H1 (cell line): ENCODE data around the gene SLN. TPM values are rescaled to one million over a fixed set of nuclear protein-coding genes. Genes with fewer than 3 reads are reported as not detected.

Experiments
- CTCF ChIA-PET: fragments of 300-600 bp; sonication (Branson Sonifier 250); formaldehyde crosslinking; loops from one replicate; lab custom pipeline; 2021; ENCODE audit not compliant: partially characterized antibody; lab: Charles Lee
- POLR2A ChIA-PET: fragments of 300-600 bp; sonication (Branson Sonifier 250); formaldehyde crosslinking; loops from one replicate; lab custom pipeline; 2021; ENCODE audit warnings: inconsistent platforms; ENCODE audit not compliant: partially characterized antibody; lab: Charles Lee
- DNase-seq, 2 experiments: peaks; one replicate each; pipeline versions ENCODE4 v3.0.0 to v3.0.0-alpha.2; 2010 to 2022; ENCODE audit warnings: low spot score in 2 of 2, low read depth in 1 of 2, mixed read lengths in 1 of 2
- FAIRE-seq: peaks from 2 replicates; lab custom pipeline; 2011; peaks lifted over from hg19 to GRCh38; lab: Jason Lieb, UNC
- H2AFZ ChIP-seq: 2 replicates; pipeline ENCODE4 v1.8.1; 2012; ENCODE audit warnings: low read length, inconsistent platforms
- H2AK5ac ChIP-seq: 2 replicates; pipeline ENCODE4 v1.6.1; 2013; ENCODE audit warnings: low read depth, low read length
- H2BK120ac ChIP-seq: replicated peaks from 2 replicates; pipeline ENCODE3; 2013; ENCODE audit warnings: low read depth, low read length, inconsistent platforms
- H2BK12ac ChIP-seq: 2 replicates; pipeline ENCODE4 v1.6.1; 2013; ENCODE audit warnings: low read depth, low read length
- H2BK15ac ChIP-seq: 2 replicates; pipeline ENCODE4 v1.6.1; 2013; ENCODE audit warnings: low read length
- H2BK20ac ChIP-seq: 2 replicates; pipeline ENCODE4 v1.6.1; 2013; ENCODE audit warnings: low read length
- H2BK5ac ChIP-seq: 2 replicates; pipeline ENCODE4 v1.6.1; 2013; ENCODE audit warnings: low read depth, low read length
- H3K14ac ChIP-seq: 2 replicates; pipeline ENCODE4 v1.6.1; 2013; ENCODE audit warnings: inconsistent platforms; ENCODE audit not compliant: insufficient read length
- H3K18ac ChIP-seq: 2 replicates; pipeline ENCODE4 v1.6.1; 2013; ENCODE audit warnings: low read length; ENCODE audit errors: extremely low read depth
- H3K23ac ChIP-seq: 2 replicates; pipeline ENCODE4 v1.6.1; 2013; ENCODE audit warnings: inconsistent platforms; ENCODE audit not compliant: insufficient read length
- H3K23me2 ChIP-seq: 2 replicates; pipeline ENCODE4 v1.6.1; 2013; ENCODE audit warnings: low read depth, low read length
- H3K27ac ChIP-seq: 2 replicates; pipeline ENCODE4 v1.6.1; 2011; ENCODE audit warnings: low read depth, low read length, inconsistent platforms
- H3K27me3 ChIP-seq, 4 experiments: replicated peaks in 1 of 4; 1 replicate in 1 of 4; 2 replicates in 3 of 4; pipeline versions ENCODE4 v1.6.1 to v1.8.1; 2011 to 2013; ENCODE audit warnings: low read length in 3 of 4, mild to moderate bottlenecking in 3 of 4, inconsistent platforms in 2 of 4, mixed read lengths in 2 of 4, moderate library complexity in 1 of 4; ENCODE audit not compliant: control insufficient read depth in 3 of 4, insufficient read depth in 3 of 4; ENCODE audit errors: extremely low read depth in 1 of 4
- H3K36me3 ChIP-seq, 4 experiments: 2 replicates each; pipeline versions ENCODE4 v1.6.1 to v1.8.1; 2011 to 2013; ENCODE audit warnings: mild to moderate bottlenecking in 4 of 4, low read length in 3 of 4, moderate library complexity in 2 of 4, control low read depth in 1 of 4, inconsistent platforms in 1 of 4; ENCODE audit not compliant: insufficient read depth in 4 of 4, control insufficient read depth in 2 of 4
- H3K4ac ChIP-seq: replicated peaks from 2 replicates; pipeline ENCODE3; 2013; ENCODE audit warnings: low read length, low read depth, mixed read lengths, inconsistent platforms; ENCODE audit not compliant: insufficient read length
- H3K4me1 ChIP-seq, 4 experiments: replicated peaks in 1 of 4; 1 replicate in 1 of 4; 2 replicates in 3 of 4; pipeline versions ENCODE4 v1.6.1 to v1.8.1; 2011 to 2013; ENCODE audit warnings: low read length in 3 of 4, inconsistent platforms in 2 of 4, mixed read lengths in 1 of 4; ENCODE audit not compliant: insufficient read depth in 4 of 4, control insufficient read depth in 3 of 4
- H3K4me2 ChIP-seq, 2 experiments: 2 replicates each; pipeline versions ENCODE4 v1.6.1 to v1.8.1; 2011 to 2013; ENCODE audit warnings: low read depth in 2 of 2, low read length in 2 of 2, control low read depth in 1 of 2, inconsistent platforms in 1 of 2, mild to moderate bottlenecking in 1 of 2; ENCODE audit not compliant: insufficient read depth in 1 of 2
- H3K4me3 ChIP-seq, 4 experiments: fragments of 200-600, 300-600 bp in 1 of 4; sonication (generic), shearing (Covaris generic), sonication (Bioruptor Twin) in 1 of 4; 2 replicates each; pipeline versions ENCODE4 v1.5.1 to v1.8.1; 2011 to 2016; ENCODE audit warnings: low read length in 4 of 4, low read depth in 3 of 4, control low read depth in 2 of 4, inconsistent platforms in 2 of 4, mild to moderate bottlenecking in 2 of 4, mixed read lengths in 1 of 4, moderate library complexity in 1 of 4; ENCODE audit not compliant: insufficient read depth in 2 of 4; ENCODE audit errors: extremely low read depth in 1 of 4
- H3K56ac ChIP-seq: replicated peaks from 2 replicates; pipeline ENCODE3; 2013; ENCODE audit warnings: low read depth, mild to moderate bottlenecking, mixed read lengths, low read length, inconsistent platforms; ENCODE audit not compliant: insufficient read length
- H3K79me1 ChIP-seq: 2 replicates; pipeline ENCODE4 v1.6.1; 2013; ENCODE audit warnings: low read depth, low read length, control low read depth
- H3K79me2 ChIP-seq, 2 experiments: 2 replicates each; pipeline versions ENCODE4 v1.6.1 to v1.8.1; 2012 to 2013; ENCODE audit warnings: low read length in 2 of 2, mild to moderate bottlenecking in 2 of 2, inconsistent platforms in 1 of 2; ENCODE audit not compliant: insufficient read depth in 2 of 2, control insufficient read depth in 1 of 2
- H3K9ac ChIP-seq, 4 experiments: replicated peaks in 1 of 4; 1 replicate in 1 of 4; 2 replicates in 3 of 4; pipeline versions ENCODE4 v1.6.1 to v1.8.1; 2011 to 2013; ENCODE audit warnings: low read depth in 3 of 4, low read length in 3 of 4, control low read depth in 2 of 4, mild to moderate bottlenecking in 2 of 4, moderate library complexity in 2 of 4, inconsistent platforms in 1 of 4; ENCODE audit errors: extremely low read depth in 1 of 4
- H3K9me3 ChIP-seq, 2 experiments: 2 replicates each; pipeline versions ENCODE4 v1.6.1 to v1.8.1; 2012 to 2013; ENCODE audit warnings: mild to moderate bottlenecking in 2 of 2, moderate library complexity in 2 of 2, control low read depth in 1 of 2, inconsistent platforms in 1 of 2, low read depth in 1 of 2, low read length in 1 of 2, mixed read lengths in 1 of 2; ENCODE audit not compliant: insufficient read depth in 2 of 2
- H4K20me1 ChIP-seq, 2 experiments: replicated peaks in 1 of 2; 2 replicates each; pipeline versions ENCODE3 to v1.8.1; 2011 to 2013; ENCODE audit warnings: inconsistent platforms in 2 of 2, low read length in 2 of 2, mild to moderate bottlenecking in 1 of 2; ENCODE audit not compliant: insufficient read depth in 2 of 2, control insufficient read depth in 1 of 2
- H4K5ac ChIP-seq: 2 replicates; pipeline ENCODE4 v1.6.1; 2013; ENCODE audit warnings: low read length, low read depth, mixed read lengths, inconsistent platforms; ENCODE audit not compliant: insufficient read length
- H4K8ac ChIP-seq: 2 replicates; pipeline ENCODE4 v1.8.0; 2013; ENCODE audit warnings: mild to moderate bottlenecking, moderate library complexity, low read length, inconsistent platforms; ENCODE audit not compliant: insufficient read depth; ENCODE audit errors: extremely low read depth
- H4K91ac ChIP-seq: replicated peaks from 2 replicates; pipeline ENCODE3; 2013; ENCODE audit warnings: low read length, mixed read lengths, inconsistent platforms; ENCODE audit not compliant: insufficient read length
- BACH1 ChIP-seq: IDR thresholded peaks from 2 replicates; pipeline ENCODE4 v1.6.1; 2012; ENCODE audit warnings: low read length, improper control_type of control experiment
- EGR1 ChIP-seq: IDR thresholded peaks from 2 replicates; pipeline ENCODE4 v1.6.1; 2011; ENCODE audit warnings: low read depth, low read length, borderline replicate concordance
- HDAC6 ChIP-seq: IDR thresholded peaks from one replicate; pipeline ENCODE4 v1.7.1; 2012; ENCODE audit warnings: low read depth, mild to moderate bottlenecking, inconsistent platforms, low read length, moderate library complexity
- KDM5A ChIP-seq: fragments of 200-600 bp; IDR thresholded peaks from 2 replicates; pipeline ENCODE4 v1.7.1; 2012; ENCODE audit warnings: mild to moderate bottlenecking, low read length, inconsistent platforms, mixed read lengths
- POLR2A ChIP-seq, 2 experiments: IDR thresholded peaks; 1 replicate in 1 of 2; 2 replicates in 1 of 2; pipeline ENCODE4 v1.6.1; 2011; ENCODE audit warnings: low read depth in 2 of 2, low read length in 2 of 2, mild to moderate bottlenecking in 2 of 2; ENCODE audit errors: control extremely low read depth in 1 of 2
- RAD21 ChIP-seq, 2 experiments: IDR thresholded peaks in 1 of 2; conservative IDR thresholded peaks in 1 of 2; 2 replicates each; pipeline ENCODE4 v1.6.1; 2011; ENCODE audit warnings: low read depth in 2 of 2, low read length in 2 of 2, improper control_type of control experiment in 1 of 2, inconsistent platforms in 1 of 2, mild to moderate bottlenecking in 1 of 2, moderate library complexity in 1 of 2
- SUZ12 ChIP-seq: fragments of 200-600 bp; sonication (generic); IDR thresholded peaks from 2 replicates; pipeline ENCODE4 v1.6.1; 2012; ENCODE audit warnings: mild to moderate bottlenecking, inconsistent platforms, low read length, moderate library complexity, mixed read lengths
- TAF1 ChIP-seq: IDR thresholded peaks from 2 replicates; pipeline ENCODE4 v1.6.1; 2011; ENCODE audit warnings: mild to moderate bottlenecking, low read depth, low read length
- WGBS, 2 experiments: shearing (Covaris generic) in 1 of 2; methylation state at CpG; one replicate each; pipeline versions ENCODE4 v1.1.6 to v1.1.7; 2013 to 2015; ENCODE audit warnings: low lambda C conversion rate in 2 of 2, mixed read lengths in 2 of 2, inconsistent platforms in 1 of 2, low coverage in 1 of 2, missing lambda C conversion rate in 1 of 2; ENCODE audit not compliant: insufficient replicate concordance in 2 of 2, insufficient coverage in 1 of 2, insufficient read length in 1 of 2; ENCODE audit errors: extremely low coverage in 1 of 2, missing lambda C conversion rate in 1 of 2; 5-methylcytosine and 5-hydroxymethylcytosine counted together
- polyA plus RNA-seq, 7 experiments: library from polyadenylated mRNA; depleted of rRNA in 3 of 7; stranded (reverse) in 5 of 7; unstranded in 2 of 7; fragments of >200 nt in 5 of 7; fragments of 200-250 nt in 2 of 7; gene quantifications; 1 replicate in 5 of 7; 2 replicates in 1 of 7; 4 replicates in 1 of 7; pipeline versions ENCODE4 v1.2.1 to v1.2.3, GENCODE V29; 2011 to 2013; ENCODE audit warnings: missing spikeins in 2 of 7, mixed read lengths in 2 of 7
- total RNA-seq: library from RNA; stranded (reverse); fragmentation: NEBNext Ultra II Directional; extraction: Animal tissue kit (Norgen Biotek cat#: 25700); gene quantifications from 2 replicates; pipeline ENCODE4 v1.2.1, GENCODE V29; 2021
- TF ChIP-seq, protein P1 (sequence below): IDR thresholded peaks from 2 replicates; pipeline ENCODE4 v1.6.1; 2012; ENCODE audit warnings: inconsistent platforms

SLN gene
- total and polyA plus RNA-seq, 2 of the 8 experiments (the other 6 are each of a cell fraction or from before 2014, with no cell fraction given), result not detected

GRCh38 chr11:107688322-107688918 lies 23.4 kb downstream of the SLN start:
- no peaks in the 10 kb centered on the region for H3K9me3 ChIP-seq
- ChIA-PET CTCF (interaction anchor here (0.6 to 12.9 kb wide), 34 partner anchors 8 to 337 kb away, joined by 3 to 398 read pairs (median 6); partner anchors contain the start of gene ALKBH8), POLR2A (interaction anchor here (1.3 kb wide), 1 partner anchor 122 kb away, joined by 4 read pairs; the partner anchor contains the start of gene ALKBH8)
- FAIRE-seq (no peak), DNase-seq (no peak)
- no peak overlapping the region for H2AK5ac ChIP-seq
- H2BK15ac ChIP-seq, result no peak overlapping the region
- no peaks in the 10 kb centered on the region for H3K4me1 ChIP-seq
- no peaks in the 10 kb centered on the region for H4K20me1 ChIP-seq
- H3K18ac ChIP-seq, result no peak overlapping the region
- H3K27ac ChIP-seq, result no peak overlapping the region
- no peak overlapping the region for H3K56ac ChIP-seq
- no peaks in the 10 kb centered on the region for H3K79me1 ChIP-seq
- H4K5ac ChIP-seq, result no peak overlapping the region
- no peak overlapping the region for H2BK20ac ChIP-seq
- no peak overlapping the region for H3K9ac ChIP-seq
- no peak overlapping the region for H3K4me3 ChIP-seq
- no peak overlapping the region for H2AFZ ChIP-seq
- no peaks in the 10 kb centered on the region for H3K23me2 ChIP-seq
- H3K27me3 ChIP-seq, result no peaks in the 10 kb centered on the region
- no peak overlapping the region for H4K8ac ChIP-seq
- no peak overlapping the region for H3K4me2 ChIP-seq
- H3K14ac ChIP-seq, result no peak overlapping the region
- no peaks in the 10 kb centered on the region for H3K36me3 ChIP-seq
- H3K23ac ChIP-seq, result no peak overlapping the region
- no peak overlapping the region for H3K4ac ChIP-seq
- no peaks in the 10 kb centered on the region for H3K79me2 ChIP-seq
- H4K91ac ChIP-seq, result no peak overlapping the region
- H2BK120ac ChIP-seq, result no peak overlapping the region
- H2BK5ac ChIP-seq, result no peak overlapping the region
- 85% methylated on average over 6 of the region's 6 CpGs; no CpG with 5 or more reads in 1 of the 2 experiments for WGBS, 2 experiments
- no peak overlapping the region for H2BK12ac ChIP-seq
- no peak for TF ChIP-seq SUZ12
- no peak for TF ChIP-seq HDAC6
- no peak for TF ChIP-seq RAD21 (IDR thresholded peaks at IDR 0.05 in 1 of 2, conservative IDR thresholded peaks at IDR 0.05 in 1 of 2; ENCODE audit: low read depth in 2 of 2, low read length in 2 of 2)
- no peak for TF ChIP-seq EGR1
- TF ChIP-seq POLR2A (IDR thresholded peaks at IDR 0.05; ENCODE audit: control extremely low read depth in 1 of 2, low read depth in 2 of 2, low read length in 2 of 2), result no peak
- no peak for TF ChIP-seq BACH1
- TF ChIP-seq KDM5A, result no peak
- no peak for TF ChIP-seq TAF1
- TF ChIP-seq, protein P1, sequence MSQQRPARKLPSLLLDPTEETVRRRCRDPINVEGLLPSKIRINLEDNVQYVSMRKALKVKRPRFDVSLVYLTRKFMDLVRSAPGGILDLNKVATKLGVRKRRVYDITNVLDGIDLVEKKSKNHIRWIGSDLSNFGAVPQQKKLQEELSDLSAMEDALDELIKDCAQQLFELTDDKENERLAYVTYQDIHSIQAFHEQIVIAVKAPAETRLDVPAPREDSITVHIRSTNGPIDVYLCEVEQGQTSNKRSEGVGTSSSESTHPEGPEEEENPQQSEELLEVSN, result no peak
